Endometrial microvascular endothelial cells (primary cell): ENCODE measurements around the gene RCE1. TPM values are rescaled to one million over a fixed set of nuclear protein-coding genes. Genes with fewer than 3 reads are reported as not detected.

Experiments
- in situ Hi-C: cut with HindIII; loops from 2 replicates; pipeline ENCODE4 v1.10.0; 2017; ENCODE audit warnings: low sequenced_read_pairs, low pct_unique_long_range_greater_than_20kb; ENCODE audit errors: inconsistent ontology term
- total RNA-seq: library from RNA; depleted of rRNA; stranded (reverse); fragments of >200 nt; gene quantifications from one replicate; pipeline ENCODE4 v1.2.3, GENCODE V29; 2015; ENCODE audit errors: inconsistent ontology term

The RCE1 gene
- total RNA-seq, 1 donor from 2014 or later: 27.9 TPM

GRCh38 chr11:66880496-66881450 is 37.5 kb downstream of the RCE1 start:
- in situ Hi-C loops: no loop called here

- in situ Hi-C loops: no loop called here
These were observed 38.2 kb downstream of the RCE1 start for GRCh38 chr11:66881451-66881835.

GRCh38 chr11:66881927-66882452 is 38.7 kb downstream of the RCE1 start:
- in situ Hi-C loops: no loop called here

- in situ Hi-C loops: no loop called here
These were observed 39.3 kb downstream of the RCE1 start for GRCh38 chr11:66882561-66883015.

- in situ Hi-C loops: no loop called here
These were observed 40.0 kb downstream of the RCE1 start for GRCh38 chr11:66883016-66883965.

GRCh38 chr11:66884443-66884842 is 41.2 kb downstream of the RCE1 start:
- in situ Hi-C loops: no loop called here

GRCh38 chr11:66885469-66885868 is 42.2 kb downstream of the RCE1 start:
- in situ Hi-C loops: no loop called here

- in situ Hi-C loops: no loop called here
These were observed 42.8 kb downstream of the RCE1 start for GRCh38 chr11:66885950-66886440.

GRCh38 chr11:66886671-66887221 is 43.5 kb downstream of the RCE1 start:
- in situ Hi-C loops: no loop called here

GRCh38 chr11:66887526-66887925 is 44.3 kb downstream of the RCE1 start:
- in situ Hi-C loops: no loop called here

- in situ Hi-C loops: no loop called here
These were observed 45.0 kb downstream of the RCE1 start for GRCh38 chr11:66888282-66888681.

GRCh38 chr11:66889960-66890359 is 46.7 kb downstream of the RCE1 start:
- in situ Hi-C loops: no loop called here

- in situ Hi-C loops: no loop called here
These were observed 48.8 kb downstream of the RCE1 start for GRCh38 chr11:66891851-66892660.

- in situ Hi-C loops: no loop called here
These were observed 49.7 kb downstream of the RCE1 start for GRCh38 chr11:66892911-66893310.

- in situ Hi-C loops: no loop called here
These were observed 50.9 kb downstream of the RCE1 start for GRCh38 chr11:66894141-66894540.
